HepG2 (cell line): ENCODE results near the gene CAPZA2. TPM values are rescaled to one million over a fixed set of nuclear protein-coding genes. Genes with fewer than 3 reads are reported as not detected.

Experiments
- SRY ChIP-seq: sonication (generic); formaldehyde crosslinking; IDR thresholded peaks from 2 replicates; pipeline ENCODE4 v1.8.0; 2022; ENCODE audit warnings: mild to moderate bottlenecking, missing genetic modification reagents
- polyA plus RNA-seq, 8 experiments: library from polyadenylated mRNA; depleted of rRNA in 3 of 8; stranded (reverse) in 7 of 8; unstranded in 1 of 8; fragments of >200 nt; fragmentation: Illumina TruSeq in 4 of 8; extraction: Trizol in 4 of 8; gene quantifications; 2 replicates each; pipeline versions ENCODE4 v1.2.1 to v1.2.3, GENCODE V29; 2011 to 2016; ENCODE audit warnings: low read depth in 4 of 8, missing spikeins in 1 of 8, mixed read lengths in 1 of 8; ENCODE audit not compliant: insufficient read depth in 1 of 8
- total RNA-seq, 5 experiments: library from RNA; depleted of rRNA; stranded (reverse); fragments of >200 nt; fragmentation: Illumina TruSeq; extraction: Trizol; gene quantifications; 2 replicates each; pipeline ENCODE4 v1.2.3, GENCODE V29; 2016; ENCODE audit warnings: low read depth in 1 of 5
- TF ChIP-seq, protein P1 (sequence below): sonication (generic); formaldehyde crosslinking; IDR thresholded peaks from 2 replicates; pipeline ENCODE4 v1.5.1; 2020; ENCODE audit warnings: mild to moderate bottlenecking, missing genetic modification reagents, borderline replicate concordance
- TF ChIP-seq, protein P2 (sequence below), 2 experiments: fragments of 450-650 bp in 1 of 2; sonication (generic) in 1 of 2; formaldehyde crosslinking in 1 of 2; IDR thresholded peaks; 2 replicates each; pipeline versions ENCODE4 v1.6.1 to v1.8.0; 2016 to 2022; ENCODE audit warnings: antibody characterized with exemption in 1 of 2, mild to moderate bottlenecking in 1 of 2, missing genetic modification reagents in 1 of 2

Gene CAPZA2
- total and polyA plus RNA-seq, 2 of the 13 experiments (the other 11 are each of a cell fraction or from before 2014, with no cell fraction given): 38.4 to 199 TPM

GRCh38 chr7:116953372-116953905, 91.1 kb downstream of the CAPZA2 start, which contains the start of gene ST7 (continued):
- TF ChIP-seq, protein P1, sequence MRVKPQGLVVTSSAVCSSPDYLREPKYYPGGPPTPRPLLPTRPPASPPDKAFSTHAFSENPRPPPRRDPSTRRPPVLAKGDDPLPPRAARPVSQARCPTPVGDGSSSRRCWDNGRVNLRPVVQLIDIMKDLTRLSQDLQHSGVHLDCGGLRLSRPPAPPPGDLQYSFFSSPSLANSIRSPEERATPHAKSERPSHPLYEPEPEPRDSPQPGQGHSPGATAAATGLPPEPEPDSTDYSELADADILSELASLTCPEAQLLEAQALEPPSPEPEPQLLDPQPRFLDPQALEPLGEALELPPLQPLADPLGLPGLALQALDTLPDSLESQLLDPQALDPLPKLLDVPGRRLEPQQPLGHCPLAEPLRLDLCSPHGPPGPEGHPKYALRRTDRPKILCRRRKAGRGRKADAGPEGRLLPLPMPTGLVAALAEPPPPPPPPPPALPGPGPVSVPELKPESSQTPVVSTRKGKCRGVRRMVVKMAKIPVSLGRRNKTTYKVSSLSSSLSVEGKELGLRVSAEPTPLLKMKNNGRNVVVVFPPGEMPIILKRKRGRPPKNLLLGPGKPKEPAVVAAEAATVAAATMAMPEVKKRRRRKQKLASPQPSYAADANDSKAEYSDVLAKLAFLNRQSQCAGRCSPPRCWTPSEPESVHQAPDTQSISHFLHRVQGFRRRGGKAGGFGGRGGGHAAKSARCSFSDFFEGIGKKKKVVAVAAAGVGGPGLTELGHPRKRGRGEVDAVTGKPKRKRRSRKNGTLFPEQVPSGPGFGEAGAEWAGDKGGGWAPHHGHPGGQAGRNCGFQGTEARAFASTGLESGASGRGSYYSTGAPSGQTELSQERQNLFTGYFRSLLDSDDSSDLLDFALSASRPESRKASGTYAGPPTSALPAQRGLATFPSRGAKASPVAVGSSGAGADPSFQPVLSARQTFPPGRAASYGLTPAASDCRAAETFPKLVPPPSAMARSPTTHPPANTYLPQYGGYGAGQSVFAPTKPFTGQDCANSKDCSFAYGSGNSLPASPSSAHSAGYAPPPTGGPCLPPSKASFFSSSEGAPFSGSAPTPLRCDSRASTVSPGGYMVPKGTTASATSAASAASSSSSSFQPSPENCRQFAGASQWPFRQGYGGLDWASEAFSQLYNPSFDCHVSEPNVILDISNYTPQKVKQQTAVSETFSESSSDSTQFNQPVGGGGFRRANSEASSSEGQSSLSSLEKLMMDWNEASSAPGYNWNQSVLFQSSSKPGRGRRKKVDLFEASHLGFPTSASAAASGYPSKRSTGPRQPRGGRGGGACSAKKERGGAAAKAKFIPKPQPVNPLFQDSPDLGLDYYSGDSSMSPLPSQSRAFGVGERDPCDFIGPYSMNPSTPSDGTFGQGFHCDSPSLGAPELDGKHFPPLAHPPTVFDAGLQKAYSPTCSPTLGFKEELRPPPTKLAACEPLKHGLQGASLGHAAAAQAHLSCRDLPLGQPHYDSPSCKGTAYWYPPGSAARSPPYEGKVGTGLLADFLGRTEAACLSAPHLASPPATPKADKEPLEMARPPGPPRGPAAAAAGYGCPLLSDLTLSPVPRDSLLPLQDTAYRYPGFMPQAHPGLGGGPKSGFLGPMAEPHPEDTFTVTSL (CRISPR knock-in tag): no peak
- TF ChIP-seq, protein P2, sequence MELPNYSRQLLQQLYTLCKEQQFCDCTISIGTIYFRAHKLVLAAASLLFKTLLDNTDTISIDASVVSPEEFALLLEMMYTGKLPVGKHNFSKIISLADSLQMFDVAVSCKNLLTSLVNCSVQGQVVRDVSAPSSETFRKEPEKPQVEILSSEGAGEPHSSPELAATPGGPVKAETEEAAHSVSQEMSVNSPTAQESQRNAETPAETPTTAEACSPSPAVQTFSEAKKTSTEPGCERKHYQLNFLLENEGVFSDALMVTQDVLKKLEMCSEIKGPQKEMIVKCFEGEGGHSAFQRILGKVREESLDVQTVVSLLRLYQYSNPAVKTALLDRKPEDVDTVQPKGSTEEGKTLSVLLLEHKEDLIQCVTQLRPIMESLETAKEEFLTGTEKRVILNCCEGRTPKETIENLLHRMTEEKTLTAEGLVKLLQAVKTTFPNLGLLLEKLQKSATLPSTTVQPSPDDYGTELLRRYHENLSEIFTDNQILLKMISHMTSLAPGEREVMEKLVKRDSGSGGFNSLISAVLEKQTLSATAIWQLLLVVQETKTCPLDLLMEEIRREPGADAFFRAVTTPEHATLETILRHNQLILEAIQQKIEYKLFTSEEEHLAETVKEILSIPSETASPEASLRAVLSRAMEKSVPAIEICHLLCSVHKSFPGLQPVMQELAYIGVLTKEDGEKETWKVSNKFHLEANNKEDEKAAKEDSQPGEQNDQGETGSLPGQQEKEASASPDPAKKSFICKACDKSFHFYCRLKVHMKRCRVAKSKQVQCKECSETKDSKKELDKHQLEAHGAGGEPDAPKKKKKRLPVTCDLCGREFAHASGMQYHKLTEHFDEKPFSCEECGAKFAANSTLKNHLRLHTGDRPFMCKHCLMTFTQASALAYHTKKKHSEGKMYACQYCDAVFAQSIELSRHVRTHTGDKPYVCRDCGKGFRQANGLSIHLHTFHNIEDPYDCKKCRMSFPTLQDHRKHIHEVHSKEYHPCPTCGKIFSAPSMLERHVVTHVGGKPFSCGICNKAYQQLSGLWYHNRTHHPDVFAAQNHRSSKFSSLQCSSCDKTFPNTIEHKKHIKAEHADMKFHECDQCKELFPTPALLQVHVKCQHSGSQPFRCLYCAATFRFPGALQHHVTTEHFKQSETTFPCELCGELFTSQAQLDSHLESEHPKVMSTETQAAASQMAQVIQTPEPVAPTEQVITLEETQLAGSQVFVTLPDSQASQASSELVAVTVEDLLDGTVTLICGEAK (IDR thresholded peaks at IDR 0.05): no peak
- TF ChIP-seq, protein P2 (CRISPR knock-in tag; IDR thresholded peaks at IDR 0.05): no peak
- TF ChIP-seq SRY (CRISPR knock-in tag): no peak
